Liver (tissue), 9 donors: ENCODE results near the gene PFDN4. TPM values are rescaled to one million over a fixed set of nuclear protein-coding genes. Genes with fewer than 3 reads are reported as not detected.

Source experiments
- DNase-seq: peaks from one replicate; pipeline ENCODE4 v3.0.0-alpha.2; 2017; ENCODE audit warnings: low spot score
- H3K27ac ChIP-seq, 2 donors: one replicate each; pipeline ENCODE4 v1.7.0; 2013; ENCODE audit warnings: inconsistent platforms in 2 of 2, low read length in 2 of 2, control low read depth in 1 of 2, low read depth in 1 of 2, mild to moderate bottlenecking in 1 of 2
- H3K27me3 ChIP-seq, 4 donors: one replicate each; pipeline versions ENCODE4 v1.6.1 to v1.7.0; 2013; ENCODE audit warnings: low read length in 3 of 4, inconsistent platforms in 1 of 4, mild to moderate bottlenecking in 1 of 4, moderate library complexity in 1 of 4; ENCODE audit not compliant: control insufficient read depth in 4 of 4, insufficient read depth in 4 of 4
- H3K36me3 ChIP-seq, 4 donors: one replicate each; pipeline versions ENCODE4 v1.6.1 to v1.7.0; 2013; ENCODE audit warnings: low read length in 3 of 4, mild to moderate bottlenecking in 3 of 4, low read depth in 1 of 4, moderate library complexity in 1 of 4; ENCODE audit not compliant: control insufficient read depth in 4 of 4, insufficient read depth in 3 of 4
- H3K4me1 ChIP-seq, 4 donors: one replicate each; pipeline versions ENCODE4 v1.6.1 to v1.7.0; 2013; ENCODE audit warnings: low read length in 3 of 4, mild to moderate bottlenecking in 3 of 4, moderate library complexity in 1 of 4; ENCODE audit not compliant: control insufficient read depth in 4 of 4, insufficient read depth in 4 of 4
- H3K4me3 ChIP-seq, 3 donors: one replicate each; pipeline versions ENCODE4 v1.6.1 to v1.7.0; 2013; ENCODE audit warnings: low read length in 3 of 3, control low read depth in 1 of 3, low read depth in 1 of 3, mild to moderate bottlenecking in 1 of 3
- H3K9ac ChIP-seq, 2 donors: one replicate each; pipeline ENCODE4 v1.7.0; 2013; ENCODE audit warnings: low read length in 2 of 2, mild to moderate bottlenecking in 2 of 2, moderate library complexity in 2 of 2, control low read depth in 1 of 2, low read depth in 1 of 2
- H3K9me3 ChIP-seq, 4 donors: one replicate each; pipeline versions ENCODE4 v1.6.1 to v1.7.0; 2013; ENCODE audit warnings: low read length in 3 of 4; ENCODE audit not compliant: control insufficient read depth in 4 of 4
- EGR1 ChIP-seq, 2 donors: IDR thresholded peaks; 2 replicates each; pipeline ENCODE4 v1.6.1; 2016 to 2018; ENCODE audit warnings: antibody characterized with exemption in 2 of 2, low read depth in 2 of 2
- FOXA1 ChIP-seq: IDR thresholded peaks from 2 replicates; pipeline ENCODE4 v1.6.1; 2016; ENCODE audit warnings: antibody characterized with exemption
- GABPA ChIP-seq, 2 donors: IDR thresholded peaks in 1 of 2; conservative IDR thresholded peaks in 1 of 2; 2 replicates each; pipeline ENCODE4 v1.6.1; 2016; ENCODE audit warnings: antibody characterized with exemption in 2 of 2, mild to moderate bottlenecking in 1 of 2, moderate library complexity in 1 of 2
- HNF4A ChIP-seq, 2 donors: conservative IDR thresholded peaks; 2 replicates each; pipeline ENCODE4 v1.6.1; 2016; ENCODE audit warnings: antibody characterized with exemption in 2 of 2, mild to moderate bottlenecking in 2 of 2
- HNF4G ChIP-seq: IDR thresholded peaks from 2 replicates; pipeline ENCODE4 v1.6.1; 2016; ENCODE audit warnings: antibody characterized with exemption
- JUND ChIP-seq, 2 donors: IDR thresholded peaks; 2 replicates each; pipeline ENCODE4 v1.6.1; 2016; ENCODE audit warnings: antibody characterized with exemption in 2 of 2
- NR2F2 ChIP-seq: IDR thresholded peaks from 2 replicates; pipeline ENCODE4 v1.6.1; 2016; ENCODE audit warnings: antibody characterized with exemption
- RAD21 ChIP-seq, 2 donors: IDR thresholded peaks; 2 replicates each; pipeline ENCODE4 v1.6.1; 2016; ENCODE audit warnings: antibody characterized with exemption in 2 of 2, mild to moderate bottlenecking in 2 of 2
- RXRA ChIP-seq, 2 donors: IDR thresholded peaks; 2 replicates each; pipeline ENCODE4 v1.6.1; 2017 to 2018; ENCODE audit warnings: antibody characterized with exemption in 2 of 2, mild to moderate bottlenecking in 1 of 2
- TAF1 ChIP-seq: conservative IDR thresholded peaks from 2 replicates; pipeline ENCODE4 v1.6.1; 2016; ENCODE audit warnings: antibody characterized with exemption, mild to moderate bottlenecking
- YY1 ChIP-seq: IDR thresholded peaks from 2 replicates; pipeline ENCODE4 v1.6.1; 2016; ENCODE audit warnings: antibody characterized with exemption, mild to moderate bottlenecking
- WGBS: extraction: QIAGEN DNeasy Blood & Tissue Kit; methylation state at CpG from one replicate; pipeline ENCODE4 v1.1.7; 2013; 5-methylcytosine and 5-hydroxymethylcytosine counted together
- polyA plus RNA-seq, 2 donors: library from polyadenylated mRNA; stranded (reverse) in 1 of 2; unstranded in 1 of 2; fragments of 200-250 nt in 1 of 2; fragments of >200 nt in 1 of 2; fragmentation: Nextera tagmentation in 1 of 2; extraction: Ambion mirVana in 1 of 2; gene quantifications; one replicate each; pipeline versions ENCODE4 v1.2.1 to v1.2.3, GENCODE V29; 2013 to 2015
- total RNA-seq, 2 donors: library from RNA; depleted of rRNA; stranded (reverse); fragments of >200 nt; gene quantifications; one replicate each; pipeline ENCODE4 v1.2.3, GENCODE V29; 2014
- TF ChIP-seq, protein P1 (sequence below): fragments of 150-350 bp; IDR thresholded peaks from 2 replicates; pipeline ENCODE4 v1.5.1; 2017; ENCODE audit warnings: improper control_type of control experiment, low read depth, low read length; ENCODE audit not compliant: missing input control
- TF ChIP-seq, protein P2 (sequence below): IDR thresholded peaks from 2 replicates; pipeline ENCODE4 v1.6.1; 2016; ENCODE audit warnings: antibody characterized with exemption
- TF ChIP-seq, protein P3 (sequence below): IDR thresholded peaks from 2 replicates; pipeline ENCODE4 v1.6.1; 2016; ENCODE audit warnings: antibody characterized with exemption, mild to moderate bottlenecking
- TF ChIP-seq, protein P4 (sequence below): IDR thresholded peaks from 2 replicates; pipeline ENCODE4 v1.6.1; 2016; ENCODE audit warnings: antibody characterized with exemption
- TF ChIP-seq, protein P5 (sequence below): IDR thresholded peaks from 2 replicates; pipeline ENCODE4 v1.6.1; 2016; ENCODE audit warnings: antibody characterized with exemption
- donor health status: healthy.
- donor health status: healthy.
- donor health status: healthy.
- donor health status: healthy.
- donor health status: healthy.

Gene PFDN4
- total and polyA plus RNA-seq, 4 donors: 12.9 to 17.3 (median 13.5) TPM

DNA sequence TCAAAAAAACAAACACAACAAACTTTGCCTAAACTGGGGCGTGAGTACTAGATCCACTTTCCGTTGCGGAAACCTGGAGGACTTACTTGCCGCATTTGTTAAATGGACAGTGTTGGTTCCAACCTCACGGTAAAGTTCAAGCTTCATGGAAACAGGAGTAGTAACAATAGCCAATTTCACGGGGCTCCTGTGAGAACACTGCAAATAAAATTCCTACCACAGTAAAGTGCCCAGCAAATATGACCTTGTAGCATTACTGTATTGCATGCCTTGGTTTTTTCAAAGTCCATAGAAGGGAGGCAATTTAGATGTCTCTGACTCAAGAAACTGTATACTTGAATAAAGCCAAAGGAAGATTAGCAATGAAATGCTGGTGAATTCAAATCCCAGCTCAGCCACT is 30.5 kb upstream of the PFDN4 start:
- Histone ChIP-seq H3K4me3 (no peak overlapping the region), H3K9ac (no peak overlapping the region), H3K36me3 (no peaks in the 10 kb centered on the region), H3K27ac (no peak overlapping the region), H3K9me3 (no peaks in the 10 kb centered on the region), H3K4me1 (peaks cover 5 to 22% (median 12%) of the 10 kb centered on the region in 4 donors), H3K27me3 (peaks cover 4 to 5% (median 4%) of the 10 kb centered on the region in 4 donors)
- no peak for DNase-seq
- no peak for TF ChIP-seq EGR1 (IDR thresholded peaks at IDR 0.05; ENCODE audit: low read depth in 2 of 2)
- TF ChIP-seq JUND (IDR thresholded peaks at IDR 0.05): no peak
- WGBS: 80% methylated on average over 6 of the region's 6 CpGs

DNA sequence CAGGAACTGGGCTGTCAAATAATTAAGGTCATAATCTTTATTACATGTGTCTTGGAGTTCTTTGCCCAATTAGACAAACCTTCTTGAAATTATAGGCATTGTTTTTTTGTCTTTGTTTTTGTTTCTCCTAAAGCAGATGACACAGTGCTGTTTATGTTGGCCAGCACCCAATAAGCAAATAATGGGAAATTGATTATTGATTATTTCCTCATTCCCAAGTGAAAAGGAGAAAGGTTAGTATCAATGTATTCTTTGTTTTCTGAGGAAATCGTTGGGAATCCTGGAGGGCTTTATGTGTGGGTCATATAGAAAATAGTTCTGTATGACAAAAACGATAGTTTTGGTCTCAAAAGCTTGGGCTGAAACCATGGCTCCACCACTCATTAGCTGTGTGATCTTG is 29.6 kb upstream of the PFDN4 start:
- H3K36me3 ChIP-seq: no peaks in the 10 kb centered on the region
- TF ChIP-seq, protein P1, sequence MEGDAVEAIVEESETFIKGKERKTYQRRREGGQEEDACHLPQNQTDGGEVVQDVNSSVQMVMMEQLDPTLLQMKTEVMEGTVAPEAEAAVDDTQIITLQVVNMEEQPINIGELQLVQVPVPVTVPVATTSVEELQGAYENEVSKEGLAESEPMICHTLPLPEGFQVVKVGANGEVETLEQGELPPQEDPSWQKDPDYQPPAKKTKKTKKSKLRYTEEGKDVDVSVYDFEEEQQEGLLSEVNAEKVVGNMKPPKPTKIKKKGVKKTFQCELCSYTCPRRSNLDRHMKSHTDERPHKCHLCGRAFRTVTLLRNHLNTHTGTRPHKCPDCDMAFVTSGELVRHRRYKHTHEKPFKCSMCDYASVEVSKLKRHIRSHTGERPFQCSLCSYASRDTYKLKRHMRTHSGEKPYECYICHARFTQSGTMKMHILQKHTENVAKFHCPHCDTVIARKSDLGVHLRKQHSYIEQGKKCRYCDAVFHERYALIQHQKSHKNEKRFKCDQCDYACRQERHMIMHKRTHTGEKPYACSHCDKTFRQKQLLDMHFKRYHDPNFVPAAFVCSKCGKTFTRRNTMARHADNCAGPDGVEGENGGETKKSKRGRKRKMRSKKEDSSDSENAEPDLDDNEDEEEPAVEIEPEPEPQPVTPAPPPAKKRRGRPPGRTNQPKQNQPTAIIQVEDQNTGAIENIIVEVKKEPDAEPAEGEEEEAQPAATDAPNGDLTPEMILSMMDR: no peak
- TF ChIP-seq, protein P2, sequence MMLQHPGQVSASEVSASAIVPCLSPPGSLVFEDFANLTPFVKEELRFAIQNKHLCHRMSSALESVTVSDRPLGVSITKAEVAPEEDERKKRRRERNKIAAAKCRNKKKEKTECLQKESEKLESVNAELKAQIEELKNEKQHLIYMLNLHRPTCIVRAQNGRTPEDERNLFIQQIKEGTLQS: no peak
- TF ChIP-seq FOXA1 (no peak), RAD21 (IDR thresholded peaks at IDR 0.05) (no peak), YY1 (no peak), HNF4A (conservative IDR thresholded peaks at IDR 0.05) (no peak), GABPA (IDR thresholded peaks at IDR 0.05 in 1 of 2, conservative IDR thresholded peaks at IDR 0.05 in 1 of 2) (no peak), NR2F2 (no peak), RXRA (IDR thresholded peaks at IDR 0.05) (no peak), TAF1 (no peak), HNF4G (no peak), EGR1 (IDR thresholded peaks at IDR 0.05; ENCODE audit: low read depth in 2 of 2) (no peak)
- TF ChIP-seq, protein P3, sequence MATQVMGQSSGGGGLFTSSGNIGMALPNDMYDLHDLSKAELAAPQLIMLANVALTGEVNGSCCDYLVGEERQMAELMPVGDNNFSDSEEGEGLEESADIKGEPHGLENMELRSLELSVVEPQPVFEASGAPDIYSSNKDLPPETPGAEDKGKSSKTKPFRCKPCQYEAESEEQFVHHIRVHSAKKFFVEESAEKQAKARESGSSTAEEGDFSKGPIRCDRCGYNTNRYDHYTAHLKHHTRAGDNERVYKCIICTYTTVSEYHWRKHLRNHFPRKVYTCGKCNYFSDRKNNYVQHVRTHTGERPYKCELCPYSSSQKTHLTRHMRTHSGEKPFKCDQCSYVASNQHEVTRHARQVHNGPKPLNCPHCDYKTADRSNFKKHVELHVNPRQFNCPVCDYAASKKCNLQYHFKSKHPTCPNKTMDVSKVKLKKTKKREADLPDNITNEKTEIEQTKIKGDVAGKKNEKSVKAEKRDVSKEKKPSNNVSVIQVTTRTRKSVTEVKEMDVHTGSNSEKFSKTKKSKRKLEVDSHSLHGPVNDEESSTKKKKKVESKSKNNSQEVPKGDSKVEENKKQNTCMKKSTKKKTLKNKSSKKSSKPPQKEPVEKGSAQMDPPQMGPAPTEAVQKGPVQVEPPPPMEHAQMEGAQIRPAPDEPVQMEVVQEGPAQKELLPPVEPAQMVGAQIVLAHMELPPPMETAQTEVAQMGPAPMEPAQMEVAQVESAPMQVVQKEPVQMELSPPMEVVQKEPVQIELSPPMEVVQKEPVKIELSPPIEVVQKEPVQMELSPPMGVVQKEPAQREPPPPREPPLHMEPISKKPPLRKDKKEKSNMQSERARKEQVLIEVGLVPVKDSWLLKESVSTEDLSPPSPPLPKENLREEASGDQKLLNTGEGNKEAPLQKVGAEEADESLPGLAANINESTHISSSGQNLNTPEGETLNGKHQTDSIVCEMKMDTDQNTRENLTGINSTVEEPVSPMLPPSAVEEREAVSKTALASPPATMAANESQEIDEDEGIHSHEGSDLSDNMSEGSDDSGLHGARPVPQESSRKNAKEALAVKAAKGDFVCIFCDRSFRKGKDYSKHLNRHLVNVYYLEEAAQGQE: no peak
- TF ChIP-seq, protein P4, sequence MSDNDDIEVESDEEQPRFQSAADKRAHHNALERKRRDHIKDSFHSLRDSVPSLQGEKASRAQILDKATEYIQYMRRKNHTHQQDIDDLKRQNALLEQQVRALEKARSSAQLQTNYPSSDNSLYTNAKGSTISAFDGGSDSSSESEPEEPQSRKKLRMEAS: no peak
- TF ChIP-seq, protein P5, sequence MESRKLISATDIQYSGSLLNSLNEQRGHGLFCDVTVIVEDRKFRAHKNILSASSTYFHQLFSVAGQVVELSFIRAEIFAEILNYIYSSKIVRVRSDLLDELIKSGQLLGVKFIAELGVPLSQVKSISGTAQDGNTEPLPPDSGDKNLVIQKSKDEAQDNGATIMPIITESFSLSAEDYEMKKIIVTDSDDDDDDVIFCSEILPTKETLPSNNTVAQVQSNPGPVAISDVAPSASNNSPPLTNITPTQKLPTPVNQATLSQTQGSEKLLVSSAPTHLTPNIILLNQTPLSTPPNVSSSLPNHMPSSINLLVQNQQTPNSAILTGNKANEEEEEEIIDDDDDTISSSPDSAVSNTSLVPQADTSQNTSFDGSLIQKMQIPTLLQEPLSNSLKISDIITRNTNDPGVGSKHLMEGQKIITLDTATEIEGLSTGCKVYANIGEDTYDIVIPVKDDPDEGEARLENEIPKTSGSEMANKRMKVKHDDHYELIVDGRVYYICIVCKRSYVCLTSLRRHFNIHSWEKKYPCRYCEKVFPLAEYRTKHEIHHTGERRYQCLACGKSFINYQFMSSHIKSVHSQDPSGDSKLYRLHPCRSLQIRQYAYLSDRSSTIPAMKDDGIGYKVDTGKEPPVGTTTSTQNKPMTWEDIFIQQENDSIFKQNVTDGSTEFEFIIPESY: no peak
- no peaks in the 10 kb centered on the region for H3K9me3 ChIP-seq
- peaks cover 3 to 5% (median 4%) of the 10 kb centered on the region in 4 donors for H3K27me3 ChIP-seq
- 44% methylated on average over 2 of the region's 2 CpGs for WGBS
- DNase-seq: no peak
- no peak overlapping the region for H3K4me3 ChIP-seq
- peaks cover 3 to 16% (median 5%) of the 10 kb centered on the region in 4 donors for H3K4me1 ChIP-seq
- no peak overlapping the region for H3K9ac ChIP-seq
- H3K27ac ChIP-seq: no peak overlapping the region
